T1000 (cell line): ENCODE measurements around the gene UBTD1.

ENCODE experiments used
- DNase-seq: peaks from one replicate; lab custom pipeline; 2025; ENCODE audit warnings: mixed read lengths; lab: John Stamatoyannopoulos, UW

UBTD1 gene

DNA sequence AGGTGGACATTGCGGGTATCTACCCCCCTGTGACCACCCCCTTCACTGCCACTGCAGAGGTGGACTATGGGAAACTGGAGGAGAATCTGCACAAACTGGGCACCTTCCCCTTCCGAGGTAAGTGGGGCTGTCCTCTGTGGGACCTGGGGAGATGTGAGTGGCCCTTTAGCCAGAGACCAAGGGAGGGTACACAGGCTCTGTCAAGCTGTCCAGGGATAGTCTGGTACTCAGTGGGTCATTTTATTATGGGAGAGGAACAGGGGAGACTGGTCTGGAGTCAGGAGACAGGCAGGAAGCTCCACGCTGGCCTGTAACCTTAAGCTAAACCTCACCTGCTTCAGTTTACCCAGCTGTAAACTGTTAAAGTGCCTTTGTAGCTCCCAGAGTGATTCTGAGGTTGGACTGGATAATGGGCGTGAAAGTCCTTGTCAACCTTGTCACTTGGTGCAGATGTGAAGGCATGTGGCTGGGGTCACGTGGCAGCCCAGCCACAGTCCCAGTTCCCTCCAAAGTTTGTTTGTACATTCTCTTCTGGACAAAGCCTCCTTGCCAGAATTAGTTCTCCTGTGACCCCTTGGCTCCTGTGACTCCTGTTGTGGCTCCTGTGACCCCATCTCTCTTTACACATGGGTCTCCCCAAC is 86.2 kb downstream of the UBTD1 start:
- DNase-seq, result no peak

DNA sequence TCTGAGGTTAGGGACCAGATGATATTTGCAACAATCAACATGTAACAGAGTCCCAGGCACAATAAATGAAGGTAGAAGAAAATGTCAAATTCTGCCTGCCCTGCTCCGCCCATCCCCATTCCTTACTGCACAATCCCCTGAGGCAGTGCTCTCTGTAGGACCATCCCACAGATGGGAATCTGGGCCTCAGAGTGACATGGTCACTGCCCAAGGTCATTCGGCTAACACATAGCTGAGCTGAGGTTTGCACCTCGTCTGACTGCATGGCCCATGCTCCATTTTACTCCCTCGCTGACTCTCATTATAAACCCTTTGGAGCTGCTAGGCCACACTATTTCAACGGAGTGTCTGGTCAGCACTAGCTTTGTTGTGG is 86.7 kb downstream of the UBTD1 start:
- DNase-seq, result no peak

DNA sequence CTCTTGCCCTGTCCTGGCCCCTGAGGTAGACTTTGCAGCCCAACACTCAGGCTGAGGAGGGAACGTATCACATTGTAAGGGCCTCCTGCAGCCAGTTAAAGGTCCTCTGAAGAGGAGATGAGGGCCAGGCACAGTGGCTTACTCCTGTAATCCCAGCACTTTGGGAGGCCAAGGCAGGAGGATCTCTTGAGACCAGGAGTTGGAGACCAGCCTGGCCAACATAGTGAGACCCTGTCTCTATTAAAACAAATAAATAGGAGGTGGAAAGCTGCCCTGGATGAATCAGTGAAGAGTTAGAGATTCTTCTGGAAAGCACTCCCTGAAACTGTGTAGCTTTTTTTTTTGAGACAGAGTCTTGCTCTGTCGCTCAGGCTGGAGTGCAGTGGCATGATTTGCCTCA is 88.5 kb downstream of the UBTD1 start:
- DNase-seq, result no peak

DNA sequence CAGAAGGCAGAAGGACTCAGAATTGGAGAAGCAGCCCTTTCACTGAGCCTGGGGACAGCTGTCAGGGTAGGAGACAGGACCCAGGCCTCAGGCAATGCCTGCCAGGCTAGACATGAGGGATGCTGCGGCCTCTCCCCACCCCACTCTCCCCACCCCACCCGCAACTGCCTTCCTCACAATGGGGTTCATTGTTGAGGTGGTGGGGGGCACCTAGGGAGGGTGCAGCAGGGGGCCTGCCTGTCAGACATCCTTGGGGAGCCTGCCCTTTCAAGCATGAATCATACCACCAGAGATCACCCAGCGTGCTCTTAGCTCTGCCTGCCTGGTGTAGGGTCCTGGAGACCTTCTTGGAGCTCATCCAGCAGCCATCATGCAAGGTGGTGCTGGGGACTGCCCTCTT is 90.8 kb downstream of the UBTD1 start, which contains the start of gene C10orf62:
C10orf62 (plus strand) TSS at position 243 of the 400 bp plus-strand sequence. CDS start 177 bp downstream, outside the sequence.
- no peak for DNase-seq

DNA sequence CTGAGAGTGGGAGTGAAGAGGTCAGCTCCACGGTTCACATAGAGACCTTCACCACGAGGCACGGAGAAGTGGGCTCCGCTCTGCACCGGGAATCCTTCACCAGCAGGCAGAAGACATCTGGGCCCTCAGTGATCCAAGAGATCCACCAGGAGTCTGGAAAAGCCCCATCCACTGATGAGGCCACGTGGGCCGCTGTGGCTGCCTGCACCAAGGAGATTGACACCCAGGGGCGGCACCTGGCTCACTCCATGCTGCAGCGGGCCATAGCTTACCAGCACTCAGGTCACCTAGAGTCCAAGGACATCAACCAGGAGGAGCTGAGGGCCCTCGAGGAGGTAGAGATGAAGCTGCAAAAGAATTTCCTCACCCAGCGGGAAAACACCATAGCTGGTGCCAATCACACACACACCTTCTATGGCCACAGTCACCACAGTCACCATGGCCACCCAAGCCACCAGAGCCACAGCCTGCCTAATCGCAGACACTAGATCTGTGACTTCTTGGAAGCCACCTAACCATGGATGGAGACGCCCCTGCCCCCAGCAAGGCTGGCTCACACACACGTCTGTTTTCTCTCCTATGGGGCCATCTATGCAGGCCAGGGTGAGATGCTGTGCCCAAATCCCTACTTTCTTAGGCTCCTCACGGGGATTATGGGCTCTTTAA is 91.5 kb downstream of the UBTD1 start:
- DNase-seq, result no peak

DNA sequence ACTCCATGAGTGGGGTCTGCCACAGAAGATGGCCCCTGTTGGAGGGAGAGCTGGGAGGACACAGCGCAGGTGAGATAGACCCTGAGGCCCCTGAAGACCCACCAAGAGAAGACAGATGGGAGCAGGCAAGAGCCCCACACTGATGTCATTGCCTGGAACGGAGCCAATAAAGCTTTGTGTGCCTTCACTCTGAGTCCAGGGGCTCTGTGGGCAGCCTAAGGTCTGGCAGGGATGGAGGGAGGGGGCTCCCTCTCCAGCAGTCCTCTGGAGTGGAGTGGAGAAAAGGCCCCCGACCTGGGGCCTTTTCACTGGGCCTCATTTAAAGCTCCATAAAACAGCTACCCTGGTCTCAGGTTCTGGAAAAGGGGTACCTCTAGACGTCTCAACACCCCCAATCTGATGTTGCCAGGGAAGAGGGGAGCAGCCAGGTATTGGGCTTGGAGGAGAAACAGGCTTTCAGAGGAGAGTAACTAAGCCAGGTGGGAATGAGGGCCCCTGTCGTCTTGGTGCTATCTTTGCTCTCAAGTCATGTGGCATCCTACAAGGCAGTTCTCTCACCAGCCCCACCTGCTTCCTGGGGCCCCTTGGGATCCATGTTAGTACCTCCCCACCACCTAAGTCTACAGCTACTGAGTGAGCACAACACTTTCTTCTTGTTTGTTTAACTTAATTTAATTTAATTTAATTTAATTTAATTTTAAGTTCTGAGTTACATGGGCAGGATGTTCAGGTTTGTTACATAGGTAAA is 92.2 kb downstream of the UBTD1 start:
- no peak for DNase-seq

DNA sequence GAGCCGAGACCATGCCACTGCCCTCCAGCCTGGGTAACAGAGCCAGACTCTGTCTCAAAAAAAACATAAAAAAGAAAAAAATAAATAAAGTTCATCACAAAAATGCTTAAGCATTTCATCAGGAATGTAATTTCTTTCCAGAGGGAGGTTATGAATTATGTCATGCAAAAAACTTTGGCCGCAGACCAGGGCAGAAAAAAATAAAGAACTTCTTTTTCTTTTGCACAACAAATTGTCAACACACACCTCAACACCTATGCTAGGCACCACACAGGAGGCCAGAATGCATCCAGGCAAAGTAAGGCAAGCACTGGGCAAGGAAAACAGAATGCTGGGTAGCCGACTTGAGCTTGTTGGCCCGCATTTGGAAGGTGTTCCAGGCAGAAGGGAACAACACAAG is 94.7 kb downstream of the UBTD1 start:
- DNase-seq, result no peak

DNA sequence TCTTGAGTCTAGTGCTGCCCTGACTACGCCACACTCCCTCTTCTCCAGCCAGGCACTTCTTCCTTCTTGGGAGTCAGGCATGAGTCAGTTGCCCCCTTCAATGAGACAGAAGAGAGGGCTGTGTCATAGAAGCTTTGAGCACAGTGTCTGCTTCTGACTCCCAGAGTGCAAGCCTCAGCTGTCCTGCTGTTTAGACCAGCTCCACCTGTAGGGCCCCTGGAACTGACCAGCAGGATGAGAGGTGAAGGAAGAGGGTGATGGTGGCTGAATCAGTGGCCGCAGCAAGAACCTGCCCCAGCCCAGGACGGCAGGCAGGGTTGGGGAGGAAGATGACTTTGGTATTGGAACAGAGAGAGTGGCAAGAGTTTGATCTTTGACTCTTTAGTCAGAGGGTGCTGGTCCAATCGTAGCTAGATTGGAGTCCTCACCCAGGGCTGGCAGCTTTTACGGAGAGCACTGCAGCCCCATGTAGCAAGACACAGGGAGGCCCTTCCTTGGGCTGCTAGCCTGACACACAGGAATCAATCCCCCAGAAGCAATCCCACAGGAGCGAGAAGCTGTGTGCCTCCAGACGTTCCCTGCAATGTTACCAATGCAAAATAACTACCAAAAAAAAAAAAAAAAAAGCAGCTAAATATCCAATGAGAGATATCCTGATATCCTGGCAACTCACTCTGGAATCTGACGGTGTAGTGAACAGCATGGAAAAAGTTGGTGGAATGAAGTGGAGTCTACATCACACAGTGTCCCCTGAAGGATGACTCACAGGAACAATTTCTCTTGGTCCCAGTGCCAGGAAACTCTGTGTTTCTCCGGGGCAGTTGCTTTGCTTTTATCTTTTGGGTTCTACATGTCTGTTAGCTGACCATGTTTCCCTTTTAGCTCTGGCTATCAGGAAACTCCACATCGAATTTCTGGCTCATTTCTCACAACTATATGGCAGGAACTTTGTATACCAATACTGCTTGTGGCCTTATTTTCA is 97.7 kb downstream of the UBTD1 start:
- DNase-seq, result peak; percentile 45

DNA sequence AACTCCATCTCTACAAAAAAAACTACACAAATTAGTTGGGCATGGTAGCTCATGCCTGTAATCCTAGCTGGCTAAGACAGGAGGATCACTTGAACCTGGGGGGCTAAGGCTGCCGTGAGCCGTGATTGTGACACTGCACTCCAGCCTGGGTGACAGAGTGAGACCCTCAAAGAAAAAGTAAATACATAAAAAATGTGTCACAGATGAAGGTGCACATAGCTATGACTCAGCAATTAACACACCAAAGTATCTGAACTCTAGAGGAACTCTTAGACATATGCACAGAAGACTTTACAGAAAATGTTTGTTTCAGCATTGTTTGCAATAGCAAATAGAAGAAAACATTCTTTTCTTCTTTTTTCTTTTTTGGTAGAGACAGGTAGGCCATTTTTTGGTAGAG is 99.1 kb downstream of the UBTD1 start:
- DNase-seq, result no peak

DNA sequence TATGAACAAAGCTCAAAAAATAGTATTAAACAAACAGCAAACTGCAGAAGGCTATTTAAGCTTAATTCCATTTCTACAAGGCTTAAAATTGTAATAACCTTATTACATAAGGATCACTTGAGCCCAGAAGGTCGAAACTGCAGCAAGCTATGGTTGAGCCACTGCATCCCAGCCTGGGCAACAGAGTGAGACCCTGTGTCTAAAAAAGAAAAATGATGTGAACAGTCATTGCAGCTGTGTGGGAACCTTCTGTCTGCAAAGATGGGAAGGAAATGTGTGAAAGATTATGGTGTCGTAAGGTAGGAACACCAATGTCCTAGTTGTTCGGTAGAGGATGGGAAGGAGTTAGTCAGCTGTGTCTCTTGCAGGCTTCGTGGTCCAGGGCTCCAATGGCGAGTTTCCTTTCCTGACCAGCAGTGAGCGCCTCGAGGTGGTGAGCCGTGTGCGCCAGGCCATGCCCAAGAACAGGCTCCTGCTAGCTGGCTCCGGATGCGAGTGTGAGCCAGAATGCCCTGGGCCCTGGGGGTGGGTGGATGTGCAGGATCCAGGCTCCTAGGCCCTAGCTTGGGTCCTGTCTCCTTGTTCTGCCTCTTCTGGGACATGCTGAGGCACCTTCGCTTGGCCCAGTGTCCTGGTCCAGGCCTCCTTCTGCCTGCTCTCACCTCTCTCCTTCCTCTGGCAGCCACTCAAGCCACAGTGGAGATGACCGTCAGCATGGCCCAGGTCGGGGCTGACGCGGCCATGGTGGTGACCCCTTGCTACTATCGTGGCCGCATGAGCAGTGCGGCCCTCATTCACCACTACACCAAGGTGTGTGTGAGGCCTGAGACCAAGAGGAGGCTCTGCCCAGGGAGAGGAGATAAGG is 99.9 kb downstream of the UBTD1 start:
- no peak for DNase-seq

DNA sequence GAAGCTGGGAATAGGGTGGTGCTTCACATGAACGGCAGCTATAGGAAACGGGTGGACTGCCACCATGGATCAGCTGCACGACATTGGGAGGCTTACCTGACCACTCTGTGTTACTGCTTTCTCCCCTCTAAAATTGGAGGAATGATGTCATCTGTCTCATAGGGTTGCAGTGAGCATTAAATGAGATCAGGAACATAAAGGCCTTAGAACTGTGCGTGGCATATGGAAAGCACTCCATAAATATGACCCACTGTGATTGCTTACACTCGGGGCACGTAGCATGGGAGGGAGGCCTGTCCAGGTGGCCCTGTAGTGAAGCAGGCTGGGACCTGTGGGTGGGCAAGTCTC is 100.5 kb downstream of the UBTD1 start:
- no peak for DNase-seq

DNA sequence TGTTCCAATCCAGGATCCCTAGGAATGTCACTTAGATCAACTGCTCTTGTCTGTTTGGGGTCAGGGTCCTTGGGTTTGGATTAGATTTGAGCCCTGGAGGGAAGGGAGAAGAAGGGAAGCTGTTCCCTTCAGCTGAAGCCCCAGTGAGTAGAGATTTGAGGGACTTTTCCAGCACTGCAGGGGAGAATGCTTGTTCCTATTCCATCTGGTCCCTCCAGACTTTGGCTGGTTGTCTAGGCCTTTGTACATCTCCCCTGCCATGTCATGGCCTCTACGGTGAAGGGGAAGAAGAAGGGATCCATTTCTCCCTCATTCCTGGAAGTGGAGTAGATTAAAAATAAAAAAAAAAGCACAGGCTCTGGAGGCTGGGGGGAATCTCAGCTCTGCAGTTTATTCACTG is 101.9 kb downstream of the UBTD1 start:
- DNase-seq, result no peak

DNA sequence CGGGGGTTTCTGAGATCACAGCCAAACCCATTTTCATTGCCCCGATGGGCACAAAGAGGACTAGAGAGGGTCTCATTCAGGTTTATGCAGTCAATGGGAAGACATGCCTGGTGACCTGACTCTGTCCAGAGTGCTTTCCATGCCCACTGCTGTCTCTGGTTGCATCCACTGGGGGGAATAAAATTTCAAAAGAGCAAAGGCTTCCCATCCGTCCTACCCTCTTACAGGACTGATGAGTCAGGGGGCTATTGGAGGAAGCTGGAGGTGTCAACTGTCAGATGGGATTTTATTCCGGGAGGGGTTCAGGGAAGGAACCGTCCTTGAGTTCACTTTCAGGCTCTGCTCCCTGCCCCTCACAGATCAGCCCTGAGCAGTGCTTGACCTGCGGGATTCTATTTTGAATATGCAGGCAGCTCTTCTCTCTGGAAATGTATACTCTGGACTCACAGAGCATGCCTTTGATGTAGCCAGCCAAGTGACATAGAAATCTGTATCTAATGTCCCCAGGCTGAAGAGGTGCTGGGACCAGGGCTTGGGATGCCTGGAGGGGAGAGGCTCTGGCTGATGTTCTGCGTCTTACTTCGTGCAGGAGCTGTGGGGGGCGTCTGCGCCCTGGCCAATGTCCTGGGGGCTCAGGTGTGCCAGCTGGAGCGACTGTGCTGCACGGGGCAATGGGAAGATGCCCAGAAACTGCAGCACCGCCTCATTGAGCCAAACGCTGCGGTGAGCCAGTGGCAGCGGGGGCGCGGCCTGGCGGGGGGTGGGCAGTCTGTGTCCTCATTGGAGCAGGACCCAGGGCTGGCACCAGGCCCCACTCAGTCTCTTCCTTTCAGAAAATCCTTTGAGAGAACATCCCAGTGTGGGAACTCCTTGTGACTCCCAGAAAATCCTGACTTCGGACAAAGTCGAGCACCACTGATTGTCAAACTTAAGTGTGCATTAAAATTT is 102.8 kb downstream of the UBTD1 start:
- DNase-seq, result no peak

DNA sequence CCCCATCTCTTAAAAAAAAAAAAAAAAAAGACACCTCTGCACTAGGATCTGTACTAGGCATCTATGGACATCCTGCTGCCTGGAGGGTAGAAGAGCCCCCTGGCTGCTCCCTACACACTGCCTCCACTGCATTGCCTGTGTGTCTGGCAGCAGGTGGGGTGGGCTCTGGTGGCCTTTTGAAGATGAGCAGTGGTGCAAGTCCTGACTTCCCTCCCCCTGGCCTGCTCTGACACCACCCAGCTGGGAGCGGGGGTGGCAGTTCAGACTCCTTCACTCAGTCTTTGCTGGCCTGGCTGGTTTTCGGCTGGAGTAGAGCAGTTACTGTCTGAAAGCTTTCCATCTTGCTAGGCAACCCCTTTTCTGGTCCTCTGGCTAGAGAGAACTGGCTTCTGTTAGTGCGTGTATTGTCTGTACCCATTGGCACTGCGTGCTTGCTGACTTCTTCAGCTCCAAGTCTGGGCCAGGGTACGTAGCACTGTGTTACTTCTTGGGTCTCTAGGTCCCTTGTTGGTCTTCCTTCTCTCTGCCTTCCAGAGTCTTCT is 108.4 kb downstream of the UBTD1 start:
- no peak for DNase-seq

DNA sequence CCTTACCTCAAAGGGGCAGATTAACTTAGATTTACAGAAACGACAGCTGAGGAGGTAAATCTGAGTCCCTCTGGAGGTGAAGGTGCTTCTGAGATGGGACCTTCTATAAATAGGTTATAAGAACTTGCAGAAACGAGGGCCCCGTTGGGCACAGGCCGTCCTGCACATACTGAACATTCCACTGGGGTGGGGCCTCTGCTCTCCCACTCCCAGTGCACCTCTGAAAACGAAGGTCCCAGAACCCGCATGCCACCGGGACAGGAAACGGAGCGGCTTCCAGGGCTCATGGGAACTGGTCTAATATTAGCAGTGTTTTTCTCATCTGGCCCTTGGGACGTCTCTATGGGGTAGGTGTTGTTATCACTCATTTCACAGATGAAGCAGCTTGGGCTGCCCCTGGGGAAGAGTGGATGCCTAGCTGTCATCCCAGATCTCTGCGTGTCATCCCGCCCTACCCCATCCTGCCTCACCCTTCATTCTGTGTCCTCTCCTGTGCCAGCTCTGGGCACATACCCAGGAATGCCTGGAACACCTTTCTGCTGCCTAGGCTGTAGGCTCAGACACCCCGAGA is 110.4 kb downstream of the UBTD1 start:
- DNase-seq, result no peak

DNA sequence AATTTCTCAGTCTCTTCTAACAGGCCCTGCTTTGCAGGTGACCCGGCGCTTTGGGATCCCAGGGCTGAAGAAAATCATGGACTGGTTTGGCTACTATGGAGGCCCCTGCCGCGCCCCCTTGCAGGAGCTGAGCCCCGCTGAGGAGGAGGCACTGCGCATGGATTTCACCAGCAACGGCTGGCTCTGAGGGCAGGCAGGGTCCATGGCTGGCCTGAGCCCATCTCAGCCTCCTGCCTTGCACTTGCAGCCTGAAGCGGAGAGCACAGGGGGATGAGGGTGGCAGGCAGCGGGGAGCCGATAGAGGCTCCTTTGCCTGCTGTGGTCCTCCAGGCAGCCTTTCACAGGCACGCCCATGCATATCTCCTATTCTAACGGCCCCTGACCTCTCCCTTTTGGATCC is 112.7 kb downstream of the UBTD1 start:
- DNase-seq, result no peak

DNA sequence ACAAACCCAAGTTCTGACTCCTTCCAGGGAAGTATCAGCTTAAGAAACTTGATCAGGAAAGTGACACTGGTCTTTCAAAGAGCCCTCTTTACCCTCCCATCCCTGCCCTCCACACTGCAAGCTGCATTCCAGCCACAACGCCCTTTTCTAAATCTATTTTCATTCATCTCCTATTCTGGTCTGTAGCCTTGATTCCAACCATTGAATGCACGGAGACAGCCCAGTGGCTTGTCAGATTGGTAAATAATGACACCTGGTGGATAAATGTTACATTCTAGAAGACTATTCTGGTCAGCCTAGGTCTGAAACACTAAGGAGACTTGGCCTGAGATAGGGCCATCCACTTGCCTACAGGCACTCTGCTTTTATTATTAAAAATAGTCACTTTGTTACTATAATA is 113.7 kb downstream of the UBTD1 start:
- DNase-seq, result no peak

DNA sequence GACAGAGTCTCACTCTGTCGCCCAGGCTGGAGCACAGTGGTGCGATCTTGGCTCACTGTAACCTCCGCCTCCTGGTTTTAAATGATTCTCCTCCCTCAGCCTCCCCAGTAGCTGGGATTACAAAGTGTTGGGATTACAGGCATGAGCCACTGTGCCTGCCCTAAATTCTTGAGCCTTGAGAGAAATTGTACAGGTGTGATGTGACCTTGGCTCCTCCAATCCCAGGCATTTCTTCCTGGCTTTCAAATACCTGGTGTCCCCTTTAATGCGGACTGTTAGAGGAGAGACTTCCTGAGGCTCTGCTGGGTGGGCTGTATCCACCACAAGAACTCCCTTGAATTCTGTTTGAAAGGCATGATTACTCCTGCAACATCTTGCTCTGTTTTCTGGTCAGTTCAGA is 119.6 kb downstream of the UBTD1 start:
- no peak for DNase-seq

DNA sequence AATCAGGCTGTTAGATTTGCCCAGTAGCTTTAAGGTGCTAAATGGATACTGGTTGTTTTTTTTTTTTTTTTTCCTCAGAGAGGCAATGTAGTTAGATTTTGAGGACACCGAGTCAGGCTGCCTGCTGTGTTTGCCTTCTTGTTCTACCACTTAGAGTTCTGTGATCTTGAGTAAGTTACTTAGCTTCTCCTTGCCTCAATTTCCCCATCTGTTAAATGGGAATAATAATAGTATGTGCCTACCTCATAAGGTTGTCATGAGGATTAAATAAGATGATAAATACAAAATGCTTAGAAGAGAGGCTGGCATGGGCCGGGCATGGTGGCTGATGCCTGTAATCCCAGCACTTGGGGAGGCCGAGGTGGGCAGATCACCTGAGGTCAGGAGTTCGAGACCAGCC is 120.0 kb downstream of the UBTD1 start:
- no peak for DNase-seq
